Frontal cortex (tissue), 4 donors: Measurements from ENCODE around the gene IFIT5. TPM values are rescaled to one million over a fixed set of nuclear protein-coding genes. Genes with fewer than 3 reads are reported as not detected.
"Not testable (repeated sequence)": the region's sequence is repeated elsewhere in the genome, so short reads cannot be mapped to it uniquely, and the experiment has no call there.

Source experiments
- DNase-seq, 2 donors: peaks; one replicate each; pipeline ENCODE4 v3.0.0; 2012; ENCODE audit warnings: low spot score in 2 of 2
- FAIRE-seq: peaks from 2 replicates; lab custom pipeline; 2012; peaks lifted over from hg19 to GRCh38; lab: Jason Lieb, UNC
- total RNA-seq: library from RNA; depleted of rRNA; stranded (reverse); fragments of >200 nt; gene quantifications from one replicate; pipeline ENCODE4 v1.2.3, GENCODE V29; 2014
- donor health status: control.
- donor health status: control.
- donor health status: control.

The IFIT5 gene
- total RNA-seq, 1 donor from 2014 or later: 64.8 TPM

DNA sequence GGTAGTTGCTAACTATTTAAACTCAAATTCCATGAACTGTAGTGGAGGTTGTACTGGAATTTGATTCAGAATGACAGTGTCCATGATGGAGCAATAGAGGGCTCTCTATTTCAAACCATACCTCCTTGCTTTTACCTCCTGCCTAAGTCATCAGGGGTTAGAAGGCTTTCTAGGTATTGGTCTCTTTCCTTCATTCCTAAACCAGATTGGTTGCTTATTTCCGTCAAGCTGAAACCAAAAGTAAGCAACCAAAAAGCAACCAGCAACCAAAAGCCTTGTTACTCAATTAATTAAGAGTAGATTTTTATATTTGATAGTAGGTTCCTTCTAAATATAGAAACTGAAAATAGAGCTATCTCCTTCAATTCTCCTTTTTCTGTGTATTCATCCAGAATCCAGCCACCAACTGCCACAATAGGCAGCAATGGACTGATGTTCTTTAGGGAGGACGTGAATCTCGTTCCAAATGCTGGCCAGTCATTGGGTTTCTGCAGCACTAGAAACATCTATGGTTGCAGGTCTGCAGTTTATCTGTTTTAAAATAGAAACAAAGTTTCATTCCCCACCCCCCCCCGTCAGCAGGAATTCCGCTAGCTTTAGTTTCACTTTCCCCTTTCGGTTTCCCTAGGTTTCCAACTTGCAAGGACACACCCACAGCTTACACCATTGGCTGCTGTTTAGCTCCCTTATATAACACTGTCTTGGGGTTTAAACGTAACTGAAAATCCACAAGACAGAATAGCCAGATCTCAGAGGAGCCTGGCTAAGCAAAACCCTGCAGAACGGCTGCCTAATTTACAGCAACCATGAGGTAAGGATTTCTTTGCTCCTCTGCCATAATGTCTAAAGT, 22.2 kb upstream of the IFIT5 start, which contains the start of gene IFIT1:
IFIT1 (plus strand) TSS at position 717 of the 850 bp plus-strand sequence; CDS start at position 807, 90 bp downstream.
- FAIRE-seq (no peak), DNase-seq (peak; percentile 39 to 51)

DNA sequence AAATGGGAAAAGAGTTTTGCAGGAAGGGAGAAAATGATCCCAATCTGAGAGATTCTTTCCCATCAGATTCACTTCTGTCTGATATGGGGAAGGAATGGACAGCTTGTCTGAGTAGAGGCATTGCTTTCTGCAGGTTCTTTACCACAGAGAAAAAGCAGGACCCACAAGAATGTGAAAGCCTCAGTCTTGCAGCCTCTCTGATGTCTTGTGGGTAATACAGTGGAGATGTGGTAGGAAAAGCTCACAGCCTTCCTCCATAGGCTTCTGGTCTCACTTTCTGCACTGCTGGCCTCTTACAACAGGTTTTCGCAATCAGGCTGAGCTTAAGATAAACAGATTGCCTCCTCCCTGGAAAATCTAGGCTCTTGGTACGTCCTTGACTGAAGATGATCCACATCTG, 21.4 kb upstream of the IFIT5 start:
- no peak for FAIRE-seq
- no peak for DNase-seq

DNA sequence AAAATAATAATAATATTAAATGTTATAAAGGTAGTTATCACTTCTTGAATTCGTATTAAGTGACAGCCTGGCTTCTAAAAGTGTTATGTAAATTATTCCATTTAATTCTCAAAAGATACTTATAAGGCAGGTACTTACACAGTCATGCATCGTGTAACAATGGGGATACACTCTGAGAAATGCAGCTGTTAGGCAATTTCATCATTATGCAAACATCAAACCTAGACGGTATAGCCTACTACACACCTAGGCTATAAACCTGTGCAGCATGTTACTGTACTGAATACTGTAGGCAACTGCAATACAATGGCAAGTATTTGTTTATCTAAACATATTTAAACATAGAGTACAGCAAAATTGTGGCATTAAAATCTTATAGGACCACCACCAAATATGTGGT, 20.5 kb upstream of the IFIT5 start:
- DNase-seq: no peak
- FAIRE-seq: no peak

DNA sequence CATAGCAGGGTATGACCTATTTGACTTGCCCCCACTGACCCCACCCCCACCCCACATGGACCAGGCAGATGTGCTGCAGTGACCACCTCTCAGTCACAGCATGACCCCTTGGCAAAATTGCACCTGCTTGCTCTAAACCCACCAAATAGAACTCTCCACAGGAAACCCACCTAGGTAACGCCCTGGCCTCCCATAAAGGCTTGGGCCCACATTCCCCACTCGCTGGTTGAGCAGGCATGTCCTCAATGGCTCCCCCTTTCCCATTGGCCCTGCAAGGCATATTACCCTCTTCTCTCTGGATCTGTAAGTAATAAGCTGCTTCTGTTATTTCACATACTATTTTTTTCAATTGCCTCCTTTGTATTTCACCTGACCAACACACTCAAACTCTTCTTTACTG, 19.2 kb upstream of the IFIT5 start:
- FAIRE-seq (no peak), DNase-seq (no peak)

DNA sequence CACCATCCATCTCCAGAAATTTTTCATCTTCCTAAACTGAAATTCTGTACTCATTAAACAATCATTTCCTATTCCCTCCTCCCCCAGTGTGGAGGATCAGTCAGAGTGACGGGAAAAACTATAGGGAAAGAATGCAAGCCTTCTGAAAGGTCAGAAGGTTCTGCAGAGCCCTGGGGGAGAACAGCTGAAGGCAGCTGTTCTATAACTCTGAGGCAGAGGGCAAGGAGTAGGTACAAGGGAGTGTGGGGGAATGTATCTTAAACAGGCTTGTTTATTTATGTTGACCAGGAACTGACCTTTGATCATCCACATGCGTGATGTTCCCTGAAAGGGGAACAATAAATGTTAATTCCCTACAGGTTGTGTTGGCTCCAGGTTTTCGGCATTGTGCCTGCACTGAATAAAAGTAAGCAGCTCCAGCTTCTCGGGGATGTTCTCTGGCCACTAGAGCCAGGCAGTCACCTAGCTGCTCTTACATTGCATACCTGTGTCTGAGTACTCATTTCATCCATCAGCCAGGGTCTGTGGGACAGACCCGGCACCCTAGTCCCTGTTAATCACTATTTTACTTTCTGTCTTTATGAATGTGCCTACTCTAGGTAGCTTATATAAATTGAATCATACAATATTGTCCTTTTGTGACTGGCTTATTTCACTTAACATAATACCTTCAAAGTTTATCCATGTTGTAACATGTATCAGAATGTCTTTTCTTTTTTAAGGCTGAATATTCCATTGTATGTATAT, 16.2 kb upstream of the IFIT5 start:
- FAIRE-seq (no peak), DNase-seq (no peak)

GRCh38 chr10:89399956-89400355, 14.4 kb upstream of the IFIT5 start:
- DNase-seq: no peak
- FAIRE-seq: no peak

DNA sequence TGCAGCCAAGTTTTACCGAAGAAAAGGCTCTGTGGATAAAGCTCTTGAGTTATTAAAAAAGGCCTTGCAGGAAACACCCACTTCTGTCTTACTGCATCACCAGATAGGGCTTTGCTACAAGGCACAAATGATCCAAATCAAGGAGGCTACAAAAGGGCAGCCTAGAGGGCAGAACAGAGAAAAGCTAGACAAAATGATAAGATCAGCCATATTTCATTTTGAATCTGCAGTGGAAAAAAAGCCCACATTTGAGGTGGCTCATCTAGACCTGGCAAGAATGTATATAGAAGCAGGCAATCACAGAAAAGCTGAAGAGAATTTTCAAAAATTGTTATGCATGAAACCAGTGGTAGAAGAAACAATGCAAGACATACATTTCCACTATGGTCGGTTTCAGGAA, 11.3 kb upstream of the IFIT5 start:
- no peak for DNase-seq
- FAIRE-seq: no peak

DNA sequence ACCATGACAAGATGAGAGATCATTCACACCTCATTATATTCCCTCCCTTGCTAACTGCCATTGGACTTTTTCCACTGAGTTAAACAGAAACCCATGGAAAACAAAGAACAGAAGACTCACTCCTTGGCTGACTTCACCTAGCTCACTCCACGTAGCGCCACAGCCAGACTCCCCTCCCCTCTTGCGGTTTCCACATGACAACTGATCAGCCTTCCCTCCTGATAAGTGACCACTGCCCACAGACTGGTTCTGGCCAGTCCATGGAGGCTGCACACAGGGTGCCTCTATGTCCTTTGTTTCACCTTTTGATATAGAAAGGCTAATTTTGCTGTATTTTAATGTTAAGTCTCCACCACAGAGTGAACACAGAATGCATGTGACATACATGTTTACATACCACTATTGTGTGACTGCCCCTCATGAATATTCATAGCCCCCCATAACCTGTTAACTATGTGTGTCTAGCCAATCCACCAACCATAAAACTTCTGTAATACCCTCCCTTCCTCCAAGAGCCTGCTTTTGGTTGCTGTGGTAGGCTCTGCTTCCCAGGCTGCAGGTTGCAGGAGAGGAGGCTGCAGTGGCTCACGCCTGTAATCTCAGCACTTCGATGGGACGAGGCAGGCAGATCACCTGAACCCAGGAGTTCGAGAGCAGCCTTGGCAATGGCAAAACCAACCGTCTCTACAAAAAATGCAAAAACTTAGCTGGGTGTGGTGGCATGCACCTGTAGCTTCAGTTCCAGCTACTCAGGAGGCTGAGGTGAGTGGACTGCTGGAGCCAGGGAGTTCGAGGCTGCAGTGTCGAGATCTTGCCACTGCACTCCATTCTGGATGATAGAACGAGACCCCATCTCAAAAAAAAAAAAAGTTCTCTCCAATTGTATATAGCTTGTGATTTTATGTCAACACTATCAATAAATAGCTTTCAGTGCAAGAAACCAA, 10.0 kb upstream of the IFIT5 start:
- DNase-seq: no peak
- FAIRE-seq: no peak

GRCh38 chr10:89406178-89406577, 8.2 kb upstream of the IFIT5 start:
- not testable (repeated sequence) for FAIRE-seq, DNase-seq

DNA sequence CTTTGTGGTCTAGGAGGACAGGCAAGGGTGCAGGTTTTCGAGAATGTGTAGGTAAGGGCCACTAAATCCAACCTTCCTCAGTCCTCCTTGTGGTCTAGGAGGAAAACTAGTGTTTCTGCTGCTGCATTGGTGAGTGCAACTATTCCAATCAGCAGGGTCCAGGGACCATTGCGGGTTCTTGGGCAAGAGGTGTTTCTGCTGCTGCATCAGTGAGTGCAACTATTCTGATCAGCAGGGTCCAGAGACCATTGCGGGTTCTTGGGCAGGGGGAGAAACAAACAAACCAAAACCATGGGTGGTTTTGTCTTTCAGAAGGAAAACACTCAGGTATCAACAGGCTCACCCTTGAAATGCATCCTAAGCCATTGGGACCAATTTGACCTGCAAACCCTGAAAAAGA, 6.6 kb upstream of the IFIT5 start:
- FAIRE-seq, DNase-seq: not testable (repeated sequence)

DNA sequence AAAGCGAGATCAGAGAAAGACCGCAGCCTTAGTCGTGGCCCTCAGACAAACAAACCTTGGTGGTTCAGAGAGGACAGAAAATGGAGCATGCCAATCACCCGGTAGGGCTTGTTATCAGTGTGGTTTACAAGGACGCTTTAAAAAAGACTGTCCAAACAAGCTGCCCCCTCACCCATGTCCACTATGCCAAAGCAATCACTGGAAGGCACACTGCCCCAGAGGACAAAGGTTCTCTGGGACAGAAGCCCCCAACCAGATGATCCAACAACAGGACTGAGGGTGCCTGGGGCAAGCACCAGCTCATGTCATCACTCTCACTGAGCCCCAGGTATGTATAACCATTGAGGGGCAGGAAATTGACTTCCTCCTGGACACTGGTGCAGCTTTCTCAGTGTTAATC, 5.1 kb upstream of the IFIT5 start:
- not testable (repeated sequence) for FAIRE-seq, DNase-seq

DNA sequence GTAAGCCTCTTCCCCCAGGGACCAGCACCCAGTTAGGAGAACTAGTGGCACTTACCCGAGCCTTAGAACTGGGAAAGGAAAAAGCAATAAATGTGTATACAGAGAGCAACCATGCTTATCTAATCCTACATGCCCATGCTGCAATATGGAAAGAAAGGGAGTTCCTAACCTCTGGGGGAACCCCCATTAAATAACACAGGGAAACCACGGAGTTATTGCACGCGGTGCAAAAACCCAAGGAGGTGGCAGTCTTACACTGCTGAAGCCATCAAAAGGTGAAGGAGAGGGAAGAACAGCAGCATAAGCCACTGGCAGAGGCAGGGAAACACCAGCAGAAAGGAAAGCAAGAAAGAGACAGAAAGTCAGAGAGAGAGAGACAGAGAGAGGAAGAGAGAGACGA, 3.8 kb upstream of the IFIT5 start:
- DNase-seq, FAIRE-seq: not testable (repeated sequence)

DNA sequence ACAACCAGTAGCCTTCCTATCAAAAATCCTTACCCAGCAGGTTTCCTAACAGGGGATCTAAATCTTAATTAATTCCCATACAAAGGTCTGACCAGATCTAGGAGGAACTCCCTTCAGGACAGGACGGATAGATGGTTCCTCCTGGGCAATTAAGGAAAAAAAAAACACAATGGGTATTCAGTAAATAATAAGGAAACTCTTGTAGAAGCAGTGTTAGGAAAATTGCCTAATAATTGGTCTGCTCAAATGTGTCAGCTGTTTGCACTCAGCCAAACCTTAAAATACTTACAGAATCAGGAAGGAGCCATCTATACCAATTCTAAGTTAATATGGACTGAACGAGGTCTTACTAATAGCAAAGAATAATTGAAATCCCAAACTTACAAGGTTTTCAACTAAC, 3.2 kb upstream of the IFIT5 start:
- not testable (repeated sequence) for FAIRE-seq, DNase-seq

DNA sequence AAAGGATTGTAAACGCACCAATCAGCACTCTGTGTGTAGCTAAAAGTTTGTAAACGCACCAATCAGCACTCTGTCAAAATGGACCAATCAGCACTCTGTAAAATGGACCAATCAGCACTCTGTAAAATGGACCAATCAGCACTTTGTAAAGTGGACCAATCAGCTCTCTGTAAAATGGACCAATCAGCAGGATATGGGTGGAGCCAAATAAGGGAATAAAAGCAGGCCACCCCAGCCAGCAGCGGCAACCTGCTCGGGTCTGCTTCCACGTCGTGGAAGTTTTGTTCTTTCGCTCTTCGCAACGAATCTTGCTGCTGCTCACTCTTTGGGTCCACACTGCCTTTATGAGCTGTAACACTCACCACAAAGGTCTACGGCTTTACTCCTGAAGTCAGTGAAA, 2.1 kb upstream of the IFIT5 start:
- not testable (repeated sequence) for DNase-seq, FAIRE-seq

DNA sequence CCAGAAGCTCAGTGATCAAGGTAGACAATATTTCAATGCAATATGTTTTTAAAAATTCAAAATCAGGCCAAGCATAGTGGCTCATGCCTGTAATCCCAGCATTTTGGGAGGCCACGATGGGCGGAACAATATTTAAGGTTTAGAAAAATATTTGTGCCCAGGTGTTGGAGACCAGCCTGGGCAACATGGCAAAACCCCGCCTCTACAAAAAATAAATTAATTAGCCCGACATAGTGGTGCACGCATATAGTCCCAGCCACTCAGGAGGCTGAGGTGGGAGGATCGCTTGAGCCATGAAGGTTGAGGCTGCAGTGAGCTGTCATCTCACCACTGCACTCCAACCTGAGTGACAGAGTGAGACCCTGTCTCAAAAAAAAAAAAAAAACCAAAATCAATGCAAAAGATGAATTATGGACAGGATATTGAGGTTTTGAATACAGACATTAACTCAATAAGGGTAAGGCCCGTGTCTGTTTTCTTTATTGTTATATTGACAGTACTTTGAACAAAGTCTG, 913 bp upstream of the IFIT5 start:
- no peak for FAIRE-seq
- no peak for DNase-seq

DNA sequence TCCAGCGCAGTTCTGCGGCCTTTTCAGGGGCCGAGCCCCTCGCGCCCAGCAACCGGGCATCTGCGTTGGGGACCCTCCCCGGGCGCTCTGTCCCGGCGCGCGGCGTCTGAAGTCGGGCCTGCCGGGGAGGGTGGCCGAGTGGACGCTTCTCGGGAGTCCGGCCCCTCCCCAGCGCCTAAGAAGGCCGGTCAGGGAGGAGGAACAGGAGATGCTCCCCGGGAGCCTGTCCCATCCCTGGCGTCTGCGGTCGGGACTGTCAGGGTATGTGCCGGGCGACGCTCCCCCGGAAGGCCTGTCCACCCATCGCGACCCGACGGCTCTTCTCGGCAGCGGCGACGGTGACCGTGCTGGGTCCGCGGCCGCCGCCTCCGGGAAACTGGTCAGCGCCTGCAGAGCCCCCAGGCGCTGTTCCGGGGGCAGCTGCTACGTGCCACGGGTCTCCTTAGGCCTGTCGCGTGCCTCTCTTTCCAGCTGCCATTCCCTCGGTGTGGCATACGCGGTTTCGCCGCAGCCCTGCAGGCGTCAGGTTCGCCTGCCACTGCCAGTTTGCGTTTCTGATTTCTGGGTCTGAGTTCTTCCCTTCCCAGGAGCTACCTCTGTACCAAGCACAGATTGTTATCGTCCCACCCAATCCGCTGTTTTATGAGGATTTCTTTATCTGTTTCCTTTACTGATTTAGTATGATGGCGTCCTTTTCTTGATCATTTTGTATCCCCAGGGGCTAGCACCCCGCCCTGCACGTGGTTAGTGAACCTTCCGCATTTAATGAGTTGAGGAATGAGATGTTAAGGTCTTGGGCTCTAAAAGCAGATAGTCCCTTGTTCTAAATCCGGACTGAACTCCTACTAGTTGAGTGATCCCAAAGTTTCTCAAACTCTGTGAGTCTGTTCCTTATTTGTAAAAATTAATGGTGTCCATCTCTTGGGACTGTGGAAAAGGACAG, 782 bp downstream of the IFIT5 start:
- peak; percentile 48 to 64 for DNase-seq
- FAIRE-seq: no peak

DNA sequence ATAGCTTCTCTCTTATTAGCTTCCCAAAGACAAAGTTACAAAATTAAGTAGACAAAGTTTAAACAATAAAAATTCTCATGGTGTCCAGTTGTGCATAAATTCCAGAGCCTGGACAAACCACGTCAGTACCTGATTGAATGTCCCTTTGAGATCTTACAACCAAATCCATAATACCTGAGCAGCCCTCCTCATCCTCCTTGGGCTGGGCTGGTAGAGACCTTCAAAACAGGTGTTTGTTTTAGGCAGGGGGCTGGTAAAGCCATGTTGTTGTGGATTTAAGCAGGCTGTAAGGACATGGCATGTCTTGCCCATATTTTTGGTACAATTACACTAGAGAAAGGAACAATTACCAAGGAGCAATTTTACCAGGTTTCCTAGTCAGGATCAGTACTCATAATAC, 2.1 kb downstream of the IFIT5 start:
- FAIRE-seq (no peak), DNase-seq (no peak)

DNA sequence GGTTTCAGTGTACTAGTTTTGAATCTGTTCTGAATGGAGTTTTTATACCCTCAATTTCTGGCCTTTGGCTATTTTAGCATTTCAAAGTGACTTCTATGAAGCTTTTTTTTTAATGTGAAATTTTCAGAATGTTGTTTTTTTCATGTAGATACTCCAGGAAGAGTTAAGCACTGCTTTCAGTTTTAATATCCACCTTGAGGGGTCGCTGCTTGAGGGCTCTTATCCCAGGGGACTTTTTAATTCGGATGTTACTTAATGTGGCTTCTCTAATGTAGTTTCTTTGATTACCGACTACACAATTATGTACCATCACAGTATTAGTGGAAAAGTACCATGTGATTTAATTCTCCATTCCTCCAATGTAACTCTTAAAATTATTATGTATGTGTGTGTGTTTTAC, 5.2 kb downstream of the IFIT5 start:
- DNase-seq: no peak
- no peak for FAIRE-seq

DNA sequence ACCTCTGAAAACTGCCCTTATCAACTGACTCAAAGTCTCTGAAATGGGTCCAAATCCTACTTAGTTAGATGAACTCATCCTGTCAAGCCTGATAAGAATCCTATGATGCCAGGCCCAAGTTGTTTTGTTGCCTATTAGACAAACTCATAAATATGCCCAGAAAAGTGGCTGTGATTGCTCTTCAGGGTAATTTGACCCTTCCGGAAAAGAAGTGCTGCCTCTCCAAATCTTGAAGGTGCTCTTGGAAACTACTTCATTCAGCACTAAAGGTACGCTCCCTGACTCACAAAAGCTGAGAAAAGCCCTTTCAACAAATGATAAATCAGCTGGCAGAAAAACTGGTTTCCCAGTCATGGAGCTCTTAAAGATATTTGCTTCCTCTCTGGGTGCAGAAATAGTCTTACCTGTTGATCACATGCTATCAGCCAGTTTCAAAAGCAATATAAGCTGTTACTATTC, 6.7 kb downstream of the IFIT5 start:
- DNase-seq (no peak), FAIRE-seq (no peak)
